Measurements from ENCODE around the gene PFN3.

DNA sequence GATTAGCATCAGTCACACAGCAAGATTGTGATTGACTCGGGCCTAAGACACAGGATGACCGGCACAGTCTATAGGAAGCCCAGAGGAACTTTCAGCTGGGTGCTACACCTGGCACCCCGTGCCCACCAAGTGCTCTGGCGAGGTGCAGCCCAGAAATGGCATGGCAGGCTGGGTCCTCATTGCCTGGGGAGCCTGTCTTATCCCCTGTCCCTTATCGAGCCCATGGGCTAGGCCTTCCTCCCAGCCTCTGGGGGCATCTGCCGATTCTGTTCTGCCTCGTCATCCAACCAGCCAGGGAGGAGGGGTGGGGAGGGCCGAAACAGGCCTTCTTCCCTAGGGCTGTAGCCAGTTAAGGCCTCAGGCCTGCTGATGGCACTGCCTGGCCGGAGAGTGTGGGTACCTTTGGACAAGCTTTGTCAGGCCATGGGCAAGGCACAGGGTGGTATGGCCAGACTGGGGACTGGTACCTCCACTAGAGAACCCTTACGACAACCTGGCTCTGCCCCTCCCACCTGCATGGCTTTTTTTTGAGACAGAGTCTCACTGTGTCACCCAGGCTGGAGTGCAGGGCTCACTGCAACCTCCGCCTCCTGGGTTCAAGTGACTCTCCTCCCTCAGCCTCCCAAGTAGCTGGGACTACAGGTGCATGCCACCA lies 27.6 kb upstream of the PFN3 start:
- TF ChIP-seq, protein P1, sequence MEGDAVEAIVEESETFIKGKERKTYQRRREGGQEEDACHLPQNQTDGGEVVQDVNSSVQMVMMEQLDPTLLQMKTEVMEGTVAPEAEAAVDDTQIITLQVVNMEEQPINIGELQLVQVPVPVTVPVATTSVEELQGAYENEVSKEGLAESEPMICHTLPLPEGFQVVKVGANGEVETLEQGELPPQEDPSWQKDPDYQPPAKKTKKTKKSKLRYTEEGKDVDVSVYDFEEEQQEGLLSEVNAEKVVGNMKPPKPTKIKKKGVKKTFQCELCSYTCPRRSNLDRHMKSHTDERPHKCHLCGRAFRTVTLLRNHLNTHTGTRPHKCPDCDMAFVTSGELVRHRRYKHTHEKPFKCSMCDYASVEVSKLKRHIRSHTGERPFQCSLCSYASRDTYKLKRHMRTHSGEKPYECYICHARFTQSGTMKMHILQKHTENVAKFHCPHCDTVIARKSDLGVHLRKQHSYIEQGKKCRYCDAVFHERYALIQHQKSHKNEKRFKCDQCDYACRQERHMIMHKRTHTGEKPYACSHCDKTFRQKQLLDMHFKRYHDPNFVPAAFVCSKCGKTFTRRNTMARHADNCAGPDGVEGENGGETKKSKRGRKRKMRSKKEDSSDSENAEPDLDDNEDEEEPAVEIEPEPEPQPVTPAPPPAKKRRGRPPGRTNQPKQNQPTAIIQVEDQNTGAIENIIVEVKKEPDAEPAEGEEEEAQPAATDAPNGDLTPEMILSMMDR (IDR thresholded peaks at IDR 0.05; ENCODE audit: borderline replicate concordance, extremely low read depth, low read length, poor library complexity, severe bottlenecking): no peak
- no peak for TF ChIP-seq EZH2 (IDR thresholded peaks at IDR 0.05; ENCODE audit: borderline replicate concordance, low read depth, low read length, severe bottlenecking)
